HL-60 (cell line): ENCODE measurements around the gene CBX4.

Experiments
- POLR2AphosphoS5 ChIP-seq: IDR thresholded peaks from 2 replicates; pipeline ENCODE4 v1.6.1; 2012; ENCODE audit warnings: low read depth
- TF ChIP-seq, protein P1 (sequence below): IDR thresholded peaks from one replicate; pipeline ENCODE4 v1.5.1; 2011; ENCODE audit warnings: low read length, control low read depth, inconsistent platforms; ENCODE audit not compliant: insufficient read depth

DNA sequence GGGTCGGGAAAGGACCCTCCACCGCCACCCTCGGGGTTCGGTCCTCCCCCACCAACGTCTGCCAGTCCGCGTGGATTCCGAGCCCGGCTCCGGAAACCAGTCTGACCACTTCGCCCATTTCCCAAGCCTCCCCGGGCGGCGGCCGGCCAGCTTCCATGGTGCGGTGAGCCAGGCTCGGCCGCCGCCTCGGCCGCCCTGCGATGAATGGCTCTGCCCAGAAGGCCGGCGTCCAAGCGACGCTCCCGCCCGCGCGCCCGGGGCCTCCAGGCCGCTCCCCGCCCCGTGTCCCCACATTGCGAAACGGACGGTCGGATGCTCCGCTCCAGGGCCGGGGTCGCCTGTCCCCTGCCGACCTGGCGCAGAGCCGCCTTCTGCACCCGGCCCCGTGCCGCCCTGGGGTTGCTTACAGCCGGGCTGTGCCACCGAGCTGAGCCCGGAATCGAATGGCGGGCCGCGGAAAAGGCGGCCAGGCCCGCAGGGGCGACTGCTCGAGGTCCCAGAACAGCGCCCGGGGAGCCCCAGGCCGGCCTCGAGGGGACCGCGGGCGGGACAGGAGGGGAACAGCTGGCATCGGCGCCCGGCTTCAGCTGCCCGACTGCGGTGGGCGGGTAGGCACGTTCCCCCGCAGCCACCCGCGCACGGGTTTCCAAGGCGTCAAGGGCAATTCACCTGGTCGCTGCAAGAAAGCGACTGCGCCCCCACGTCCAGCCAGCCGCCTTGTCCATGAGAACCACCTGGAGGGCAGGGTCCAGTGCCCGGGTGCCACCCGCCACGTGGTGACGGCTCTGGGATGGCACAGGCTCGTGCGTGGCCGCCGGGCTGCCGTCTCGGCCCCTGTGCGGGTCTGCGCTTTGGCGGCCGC is 24.0 kb downstream of the CBX4 start:
- TF ChIP-seq, protein P1, sequence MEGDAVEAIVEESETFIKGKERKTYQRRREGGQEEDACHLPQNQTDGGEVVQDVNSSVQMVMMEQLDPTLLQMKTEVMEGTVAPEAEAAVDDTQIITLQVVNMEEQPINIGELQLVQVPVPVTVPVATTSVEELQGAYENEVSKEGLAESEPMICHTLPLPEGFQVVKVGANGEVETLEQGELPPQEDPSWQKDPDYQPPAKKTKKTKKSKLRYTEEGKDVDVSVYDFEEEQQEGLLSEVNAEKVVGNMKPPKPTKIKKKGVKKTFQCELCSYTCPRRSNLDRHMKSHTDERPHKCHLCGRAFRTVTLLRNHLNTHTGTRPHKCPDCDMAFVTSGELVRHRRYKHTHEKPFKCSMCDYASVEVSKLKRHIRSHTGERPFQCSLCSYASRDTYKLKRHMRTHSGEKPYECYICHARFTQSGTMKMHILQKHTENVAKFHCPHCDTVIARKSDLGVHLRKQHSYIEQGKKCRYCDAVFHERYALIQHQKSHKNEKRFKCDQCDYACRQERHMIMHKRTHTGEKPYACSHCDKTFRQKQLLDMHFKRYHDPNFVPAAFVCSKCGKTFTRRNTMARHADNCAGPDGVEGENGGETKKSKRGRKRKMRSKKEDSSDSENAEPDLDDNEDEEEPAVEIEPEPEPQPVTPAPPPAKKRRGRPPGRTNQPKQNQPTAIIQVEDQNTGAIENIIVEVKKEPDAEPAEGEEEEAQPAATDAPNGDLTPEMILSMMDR = no peak
- no peak for TF ChIP-seq POLR2AphosphoS5
